ENCODE results near the gene MANBA.

The MANBA gene

DNA sequence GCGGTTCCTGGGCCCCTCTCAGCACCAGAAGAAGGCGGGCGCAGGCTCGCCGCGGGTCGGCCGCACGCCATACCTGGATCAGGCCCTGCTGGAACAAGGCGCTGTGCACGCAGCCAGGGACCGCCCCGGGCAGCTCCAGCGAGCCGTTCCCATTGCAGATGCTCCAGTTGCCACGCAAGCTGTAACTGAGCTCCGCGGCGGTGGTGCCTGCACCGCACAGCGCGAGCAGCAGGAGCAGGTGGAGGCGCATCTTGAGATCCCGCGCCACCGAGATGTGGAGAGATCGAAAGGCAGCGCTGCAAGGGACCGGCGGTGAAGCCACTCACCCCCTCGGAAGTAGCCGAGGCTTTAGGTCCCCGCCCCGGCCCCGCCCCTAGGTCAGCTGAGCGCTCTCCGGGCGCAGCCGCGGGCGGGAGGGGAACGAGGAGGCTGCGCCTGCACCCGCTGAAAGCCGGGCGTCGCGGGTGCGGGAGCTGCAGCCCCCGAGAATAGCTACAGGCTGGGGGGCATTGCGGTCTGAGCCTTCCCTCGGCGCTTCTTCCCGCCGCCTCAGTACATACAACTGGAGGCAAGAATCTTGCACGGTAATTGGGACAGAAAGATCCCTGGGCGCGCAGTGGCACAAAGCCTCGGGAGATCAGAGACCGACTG lies at the start of gene MANBA:
Gene MANBA, minus strand, starts transcription at position 324 of the 651 bp plus-strand sequence. Its CDS starts 74 bp downstream, at position 250.
- DNase-seq (ENCODE audit: low read depth), result peak; percentile 81

DNA sequence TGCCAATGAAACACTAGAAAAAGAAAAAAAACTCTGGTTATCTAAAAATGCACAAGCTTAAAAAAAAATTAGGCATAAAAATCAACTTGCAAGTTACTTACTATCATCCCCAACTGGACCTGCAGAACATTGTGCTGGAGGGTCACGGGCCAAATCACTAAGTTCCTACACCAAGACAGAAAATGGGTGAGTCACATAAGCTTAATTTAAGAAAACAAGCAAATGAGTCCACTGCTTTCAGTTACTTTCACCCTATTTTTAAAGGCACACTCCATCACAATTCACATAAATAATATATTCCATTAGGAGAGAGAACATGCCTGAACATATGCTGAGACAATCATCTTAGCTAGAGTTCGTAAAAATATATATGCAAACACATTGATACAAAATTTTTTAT lies 48.9 kb upstream of the MANBA start:
- no peak for DNase-seq (ENCODE audit: low read depth)

GRCh38 chr4:102809190-102809589 lies 48.4 kb upstream of the MANBA start:
- no peak for DNase-seq (ENCODE audit: low read depth)

DNA sequence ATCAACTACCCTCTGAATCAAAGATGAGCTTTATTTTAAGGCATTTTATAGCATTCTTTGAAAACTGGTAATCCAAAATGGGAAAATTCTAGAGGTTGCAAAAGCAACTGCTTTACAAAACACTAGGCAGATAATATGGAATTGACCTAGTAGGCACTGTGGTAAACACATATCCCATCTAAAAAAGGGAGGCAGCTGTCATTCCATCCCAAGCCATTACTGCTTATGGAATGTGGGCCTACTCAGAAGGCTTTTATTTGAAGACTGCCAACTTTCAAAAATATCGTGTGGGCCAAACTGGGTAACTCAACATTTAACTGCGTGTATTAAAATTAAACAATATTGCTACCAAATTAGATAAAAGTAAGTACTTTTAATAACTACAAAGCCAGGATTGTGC lies 47.2 kb upstream of the MANBA start:
- DNase-seq (ENCODE audit: low read depth), result no peak

DNA sequence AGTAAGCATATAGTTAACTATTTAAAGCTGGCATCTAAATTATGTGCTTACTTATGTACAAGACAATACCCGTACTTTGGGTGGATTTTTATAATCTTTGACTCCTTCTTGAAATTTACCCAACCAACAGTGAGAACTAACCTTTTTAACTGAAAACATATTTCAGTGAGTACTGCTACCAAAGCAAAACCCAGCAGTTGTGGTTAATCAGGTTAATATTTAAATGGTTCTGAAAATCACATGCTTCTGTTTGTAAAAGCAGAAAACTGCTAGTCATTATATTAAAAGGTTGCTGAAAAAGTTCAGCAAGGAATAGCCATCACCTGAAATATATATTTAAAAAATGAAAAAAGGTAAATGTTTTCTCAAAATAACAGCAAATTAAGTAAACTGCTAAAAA lies 46.6 kb upstream of the MANBA start:
- DNase-seq (ENCODE audit: low read depth), result no peak

DNA sequence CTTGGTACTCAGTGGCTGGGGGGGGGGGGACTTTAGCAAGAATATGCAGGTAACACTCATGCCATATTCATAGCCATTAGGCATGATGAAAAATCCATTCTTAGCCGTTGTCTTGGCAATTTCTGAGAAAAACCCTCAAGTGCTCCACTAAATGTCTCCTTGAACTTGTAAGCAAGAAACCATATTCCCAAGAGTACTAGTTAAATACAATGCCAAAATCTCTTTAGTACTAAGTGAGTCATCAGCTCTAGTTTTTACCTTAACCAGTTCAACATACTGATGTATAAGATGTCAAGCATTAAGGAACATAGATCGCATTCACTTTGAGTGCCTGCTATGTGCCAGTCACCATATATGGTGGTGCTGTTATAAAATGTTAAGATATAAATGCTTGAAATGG lies 39.0 kb upstream of the MANBA start:
- no peak for DNase-seq (ENCODE audit: low read depth)

GRCh38 chr4:102794999-102795398 lies 34.2 kb upstream of the MANBA start:
- DNase-seq (ENCODE audit: low read depth), result no peak

- no peak for DNase-seq (ENCODE audit: low read depth)
Measured at GRCh38 chr4:102792361-102792936, 31.7 kb upstream of the MANBA start.

GRCh38 chr4:102791318-102791835 lies 30.6 kb upstream of the MANBA start:
- no peak for DNase-seq (ENCODE audit: low read depth)

GRCh38 chr4:102789317-102789717 lies 28.5 kb upstream of the MANBA start:
- DNase-seq (ENCODE audit: low read depth), result no peak

- no peak for DNase-seq (ENCODE audit: low read depth)
Measured at GRCh38 chr4:102787944-102788343, 27.2 kb upstream of the MANBA start.

DNA sequence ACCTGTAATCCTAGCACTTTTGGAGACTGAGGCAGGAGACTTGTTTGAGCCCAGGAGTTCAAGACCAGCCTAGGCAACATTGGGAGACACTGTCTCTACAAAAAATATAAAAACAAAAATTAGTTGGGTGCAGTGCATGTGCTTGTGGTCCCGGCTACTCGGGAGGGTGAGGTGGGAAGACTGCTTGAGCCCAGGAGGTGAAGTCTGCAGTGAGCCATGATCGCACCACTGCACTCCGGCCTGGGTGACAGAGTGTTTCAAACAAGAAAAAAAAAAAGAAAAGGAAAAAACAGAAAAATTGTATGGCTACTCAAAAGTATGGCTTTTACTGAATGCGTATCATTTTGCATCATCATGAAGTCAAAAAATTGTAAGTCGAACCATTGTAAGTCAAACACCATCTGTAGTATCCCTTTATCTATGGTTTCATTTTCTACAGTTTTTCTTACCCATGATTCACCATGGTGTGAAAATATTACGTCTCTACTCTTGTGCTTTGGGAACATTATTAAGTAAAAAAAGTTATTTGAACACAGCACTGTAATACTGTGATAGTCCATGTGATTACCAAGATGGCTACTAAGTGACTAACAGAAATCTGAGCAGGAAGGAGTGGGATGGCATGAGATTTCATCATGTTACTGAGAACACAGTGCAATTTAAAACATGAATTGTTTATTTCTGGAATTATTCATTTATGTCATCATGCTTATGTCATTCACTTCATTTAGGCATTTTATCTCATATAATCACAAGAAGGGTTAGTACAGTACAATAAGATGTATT lies 26.5 kb upstream of the MANBA start:
- DNase-seq (ENCODE audit: low read depth), result no peak

- no peak for DNase-seq (ENCODE audit: low read depth)
Measured at GRCh38 chr4:102786279-102786678, 25.5 kb upstream of the MANBA start.

DNA sequence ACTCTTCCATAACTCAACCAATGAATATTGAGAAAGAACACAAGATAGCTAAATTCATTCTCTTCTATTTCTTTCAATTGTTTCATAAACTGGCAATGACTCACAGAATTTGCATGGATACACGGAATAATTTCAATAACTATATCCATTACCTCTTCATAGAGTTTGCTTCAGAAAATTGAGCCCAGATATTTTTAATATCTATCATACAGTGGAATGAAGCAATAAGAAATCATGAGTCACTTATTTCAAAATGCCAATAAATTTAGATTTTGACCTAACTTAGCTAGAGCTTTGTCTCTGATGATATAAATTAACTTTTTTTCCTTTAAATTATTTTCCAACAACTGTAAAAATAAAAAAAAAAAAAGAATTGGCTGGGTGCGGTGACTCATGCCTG lies 22.2 kb upstream of the MANBA start:
- DNase-seq (ENCODE audit: low read depth), result no peak

DNA sequence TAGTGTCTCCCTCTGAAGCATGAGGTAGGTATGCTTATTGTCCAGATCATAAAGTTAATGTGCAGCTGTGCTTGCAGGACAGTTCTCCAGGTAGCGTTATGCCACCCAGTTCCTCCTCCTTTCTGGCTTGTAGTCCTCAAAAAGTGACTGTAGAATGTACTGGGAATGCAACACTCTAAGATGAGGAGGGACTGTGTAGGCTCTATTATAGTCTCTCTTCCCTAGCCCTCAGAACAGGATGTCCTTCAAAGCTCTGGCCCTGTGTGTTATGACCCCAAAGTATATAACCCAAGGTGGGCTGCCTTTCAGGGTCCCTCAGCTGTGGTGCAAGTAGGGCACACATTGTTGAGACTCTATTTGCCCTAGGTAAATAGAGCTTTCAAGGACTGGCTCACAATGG lies 20.8 kb upstream of the MANBA start:
- no peak for DNase-seq (ENCODE audit: low read depth)

GRCh38 chr4:102780476-102781144 lies 19.8 kb upstream of the MANBA start:
- no peak for DNase-seq (ENCODE audit: low read depth)

- no peak for DNase-seq (ENCODE audit: low read depth)
Measured at GRCh38 chr4:102779204-102779603, 18.4 kb upstream of the MANBA start.

DNA sequence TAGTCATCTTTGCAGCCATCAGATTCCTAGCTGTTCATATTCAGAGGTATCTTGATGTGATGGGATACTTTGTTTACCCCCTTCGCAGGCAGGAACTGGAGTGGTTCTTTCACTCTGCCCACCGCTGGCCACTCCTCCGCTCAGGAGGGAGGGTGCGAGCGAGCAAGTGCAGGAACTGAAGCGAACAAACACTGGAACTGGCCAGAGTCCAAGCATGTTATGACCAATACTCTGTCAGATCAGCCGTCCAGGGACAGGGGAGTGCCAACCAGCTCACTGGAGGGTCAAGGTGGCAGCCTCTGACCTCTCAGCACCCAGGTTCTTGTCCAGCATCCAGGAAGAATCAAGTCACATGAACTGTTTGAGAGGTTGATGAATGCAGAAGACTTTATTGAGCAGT lies 18.0 kb upstream of the MANBA start:
- no peak for DNase-seq (ENCODE audit: low read depth)

DNA sequence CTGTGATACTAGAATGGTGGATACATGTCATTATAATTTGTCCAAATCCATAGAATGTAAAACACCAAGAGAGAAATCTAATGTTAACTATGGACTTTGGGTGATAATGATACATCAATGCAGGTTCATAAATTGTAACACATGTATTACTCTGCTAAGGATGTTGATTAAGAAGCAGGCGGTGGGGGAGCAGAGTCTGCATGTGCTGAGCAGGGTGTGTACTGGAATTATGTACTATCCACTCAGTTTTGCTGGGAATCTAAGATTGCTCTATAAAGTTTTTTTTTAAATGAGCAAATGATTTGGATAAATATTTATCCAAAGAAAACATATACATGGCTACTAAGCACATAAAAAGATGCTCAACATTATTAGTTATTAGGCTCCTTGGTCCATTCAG lies 15.0 kb upstream of the MANBA start:
- DNase-seq (ENCODE audit: low read depth), result no peak

DNA sequence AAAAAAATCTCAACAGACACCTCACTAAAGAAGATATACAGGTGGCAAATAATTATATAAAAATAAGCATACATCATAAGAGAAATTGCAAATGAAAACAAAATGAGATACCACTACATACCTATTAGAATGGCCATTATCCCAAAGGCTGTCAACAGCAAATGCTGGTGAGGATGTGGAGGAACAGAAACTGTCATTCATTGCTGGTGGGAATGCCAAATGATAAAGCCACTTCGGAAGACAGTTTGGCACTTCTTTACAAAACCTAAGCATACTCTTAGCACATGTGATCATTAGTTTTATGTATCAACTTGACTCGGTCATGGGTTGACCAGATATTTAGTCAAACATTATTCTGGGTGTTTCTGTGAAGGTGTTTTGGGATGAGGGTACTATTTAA lies 13.5 kb upstream of the MANBA start:
- DNase-seq (ENCODE audit: low read depth), result no peak

GRCh38 chr4:102772738-102773340 lies 12.1 kb upstream of the MANBA start:
- no peak for DNase-seq (ENCODE audit: low read depth)

DNA sequence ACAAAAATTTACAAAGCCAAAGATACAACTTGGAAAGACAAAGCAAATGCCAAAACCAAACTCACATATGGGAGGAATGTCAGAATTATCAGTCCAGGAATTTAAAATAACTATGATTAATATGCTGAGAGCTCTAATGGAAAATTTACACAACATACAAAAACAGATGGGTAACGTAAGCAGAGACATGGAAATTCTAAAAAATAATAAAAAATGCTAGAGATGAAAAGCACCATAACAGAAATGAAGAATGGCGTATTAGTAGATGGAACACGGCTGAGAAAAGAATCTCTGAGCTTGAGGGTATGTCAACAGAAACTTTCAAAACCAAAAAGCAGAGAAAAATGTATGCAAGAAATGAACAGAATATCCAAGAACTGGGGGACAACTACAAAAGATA lies 4.1 kb upstream of the MANBA start:
- DNase-seq (ENCODE audit: low read depth), result no peak
